Vagina (tissue), 2 donors: ENCODE data around the gene ITIH1. TPM values are rescaled to one million over a fixed set of nuclear protein-coding genes. Genes with fewer than 3 reads are reported as not detected.

ENCODE experiments used
- DNase-seq, 2 donors: peaks; one replicate each; pipeline ENCODE4 v3.0.0-alpha.2; 2017; ENCODE audit errors: extremely low spot score in 2 of 2
- H3K27ac ChIP-seq: fragments of 200-600 bp; sonication (generic); one replicate; pipeline ENCODE4 v1.5.1; 2019
- H3K27me3 ChIP-seq: fragments of 200-600 bp; sonication (generic); one replicate; pipeline ENCODE4 v1.5.1; 2019
- H3K36me3 ChIP-seq, 2 donors: fragments of 200-600 bp; sonication (generic); one replicate each; pipeline ENCODE4 v1.5.1; 2017 to 2019
- H3K4me1 ChIP-seq: fragments of 200-600 bp; sonication (generic); one replicate; pipeline ENCODE4 v1.5.1; 2019
- H3K4me3 ChIP-seq, 2 donors: fragments of 200-600 bp; sonication (generic); 1 replicate in 1 of 2; 2 replicates in 1 of 2; pipeline ENCODE4 v1.5.1; 2016 to 2019
- H3K9me3 ChIP-seq: fragments of 200-600 bp; sonication (generic); one replicate; pipeline ENCODE4 v1.5.1; 2019
- CTCF ChIP-seq, 3 experiments: fragments of 450-650 bp in 2 of 3; fragments of 200-600 bp in 1 of 3; sonication (generic) in 1 of 3; IDR thresholded peaks; one replicate each; pipeline ENCODE4 v1.5.1; 2017 to 2019; ENCODE audit warnings: antibody characterized with exemption in 3 of 3, mild to moderate bottlenecking in 2 of 3, moderate library complexity in 2 of 3
- POLR2A ChIP-seq, 2 donors: fragments of 450-650 bp; IDR thresholded peaks; one replicate each; pipeline ENCODE4 v1.6.1; 2017; ENCODE audit warnings: antibody characterized with exemption in 2 of 2, mild to moderate bottlenecking in 2 of 2, moderate library complexity in 2 of 2
- POLR2AphosphoS5 ChIP-seq, 2 donors: sonication (generic); formaldehyde crosslinking; IDR thresholded peaks; one replicate each; pipeline ENCODE4 v1.9.0; 2017; ENCODE audit warnings: antibody characterized with exemption in 2 of 2, mild to moderate bottlenecking in 2 of 2, low read depth in 1 of 2; ENCODE audit not compliant: insufficient read depth in 1 of 2
- intact Hi-C: fragments of 100-400 bp; cut with DNase I; formaldehyde crosslinking; loops from one replicate; pipeline ENCODE4 v1.15.1; 2023
- total RNA-seq: library from RNA; depleted of rRNA; stranded (reverse); fragments of >200 nt; gene quantifications from one replicate; pipeline ENCODE4 v1.2.3, GENCODE V29; 2016

Gene ITIH1
- total RNA-seq, 1 donor from 2014 or later, result 0.98 TPM

- no peak for DNase-seq
- Histone ChIP-seq H3K36me3 (no peaks in the 10 kb centered on the region), H3K27me3 (no peaks in the 10 kb centered on the region), H3K4me1 (no peaks in the 10 kb centered on the region), H3K9me3 (no peaks in the 10 kb centered on the region), H3K4me3 (no peak overlapping the region), H3K27ac (no peak overlapping the region)
- intact Hi-C loops, result loop anchor here (5.0 kb wide), 1 partner anchor 722 kb away; no protein-coding TSS in a partner anchor
- no peak for TF ChIP-seq POLR2A (IDR thresholded peaks at IDR 0.05)
- TF ChIP-seq POLR2AphosphoS5 (IDR thresholded peaks at IDR 0.05; ENCODE audit: insufficient read depth in 1 of 2, low read depth in 1 of 2), result no peak
- TF ChIP-seq CTCF (IDR thresholded peaks at IDR 0.05), result no peak
Observed at GRCh38 chr3:52805270-52806039, 28.1 kb downstream of the ITIH1 start.

DNA sequence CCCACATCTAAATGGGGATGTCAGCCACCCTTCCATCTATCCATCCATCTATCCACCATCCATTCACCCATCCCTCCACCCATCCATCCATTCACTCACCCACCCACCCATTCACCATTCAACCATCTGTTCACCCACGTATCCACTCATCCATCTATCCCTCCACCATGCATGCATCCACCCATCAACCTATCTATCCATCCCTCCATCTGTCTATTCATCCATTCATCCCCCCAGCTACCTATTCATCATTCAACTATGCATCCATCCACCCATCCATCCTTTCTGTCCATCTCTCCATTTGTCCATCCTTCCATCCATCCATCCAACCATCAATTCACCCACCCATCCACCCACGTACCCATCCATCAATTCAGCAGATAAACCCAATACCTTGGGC is 31.8 kb downstream of the ITIH1 start:
- intact Hi-C loops, result loop anchor here (5.0 kb wide), 1 partner anchor 718 kb away; no protein-coding TSS in a partner anchor
- H3K4me1 ChIP-seq, result no peaks in the 10 kb centered on the region
- no peak overlapping the region for H3K4me3 ChIP-seq
- H3K36me3 ChIP-seq, result no peaks in the 10 kb centered on the region
- TF ChIP-seq POLR2A (IDR thresholded peaks at IDR 0.05) (no peak), CTCF (IDR thresholded peaks at IDR 0.05) (no peak), POLR2AphosphoS5 (IDR thresholded peaks at IDR 0.05; ENCODE audit: insufficient read depth in 1 of 2, low read depth in 1 of 2) (no peak)
- H3K9me3 ChIP-seq, result no peaks in the 10 kb centered on the region
- H3K27me3 ChIP-seq, result no peaks in the 10 kb centered on the region
- no peak for DNase-seq
- no peak overlapping the region for H3K27ac ChIP-seq

- no peak for DNase-seq
- no peaks in the 10 kb centered on the region for H3K27me3 ChIP-seq
- H3K27ac ChIP-seq, result no peak overlapping the region
- no peaks in the 10 kb centered on the region for H3K9me3 ChIP-seq
- no peaks in the 10 kb centered on the region for H3K4me1 ChIP-seq
- no peaks in the 10 kb centered on the region for H3K36me3 ChIP-seq
- H3K4me3 ChIP-seq, result no peak overlapping the region
- TF ChIP-seq CTCF (IDR thresholded peaks at IDR 0.05) (no peak), POLR2A (IDR thresholded peaks at IDR 0.05) (no peak), POLR2AphosphoS5 (IDR thresholded peaks at IDR 0.05; ENCODE audit: insufficient read depth in 1 of 2, low read depth in 1 of 2) (no peak)
- intact Hi-C loops, result loop anchor here (5.0 kb wide), 1 partner anchor 717 kb away; no protein-coding TSS in a partner anchor
Observed at GRCh38 chr3:52809662-52810377, 32.4 kb downstream of the ITIH1 start.

- Histone ChIP-seq H3K9me3 (no peaks in the 10 kb centered on the region), H3K4me1 (no peaks in the 10 kb centered on the region), H3K27ac (no peak overlapping the region), H3K36me3 (no peaks in the 10 kb centered on the region), H3K4me3 (no peak overlapping the region), H3K27me3 (no peaks in the 10 kb centered on the region)
- no peak for DNase-seq
- TF ChIP-seq POLR2A (IDR thresholded peaks at IDR 0.05), result no peak
- TF ChIP-seq POLR2AphosphoS5 (IDR thresholded peaks at IDR 0.05; ENCODE audit: insufficient read depth in 1 of 2, low read depth in 1 of 2), result no peak
- no peak for TF ChIP-seq CTCF (IDR thresholded peaks at IDR 0.05)
- intact Hi-C loops, result no loop called here
Observed at GRCh38 chr3:52810923-52811322, 33.5 kb downstream of the ITIH1 start.
